ENCODE data around the gene MBP. TPM values are rescaled to one million over a fixed set of nuclear protein-coding genes. Genes with fewer than 3 reads are reported as not detected.
"Not testable (repeated sequence)": the region's sequence is repeated elsewhere in the genome, so short reads cannot be mapped to it uniquely, and the experiment has no call there.

Gene MBP
- total RNA-seq, 2 experiments from 2014 or later, result 38.9 to 40.4 TPM

DNA sequence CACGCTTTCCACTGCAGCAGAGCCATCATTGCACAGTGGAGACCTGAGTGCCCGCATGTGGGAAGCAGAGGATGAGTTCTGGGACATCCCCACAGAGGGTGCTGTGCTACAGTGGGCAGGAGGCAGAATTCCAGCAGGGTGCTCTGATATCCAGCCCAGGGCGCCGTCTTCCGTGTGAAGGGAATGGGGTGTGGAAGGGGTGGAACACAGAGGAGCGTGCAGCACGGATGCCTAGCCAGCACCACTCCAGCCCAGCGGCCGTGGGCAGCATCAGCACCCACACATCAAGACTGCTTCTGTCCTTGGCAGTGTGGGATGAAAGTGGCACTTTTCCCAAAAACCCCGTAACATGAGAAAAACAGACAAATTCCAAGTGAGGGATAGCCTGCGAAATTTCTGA is 175.9 kb downstream of the MBP start:
- Mint-ChIP-seq H3K4me3 (no peak overlapping the region), H3K4me1 (ENCODE audit: low read depth) (peaks cover 3% of the 10 kb centered on the region), H3K9me3 (no peaks in the 10 kb centered on the region), H3K27me3 (no peaks in the 10 kb centered on the region), H3K27ac (no peak overlapping the region), H3K36me3 (peaks cover 49% of the 10 kb centered on the region)
- CTCF ChIA-PET, result no interaction called here
- POLR2A ChIA-PET, result no interaction called here
- DNase-seq, result no peak
- intact Hi-C loops (cut with micrococcal nuclease), result no loop called here

GRCh38 chr18:76955524-76956170 is 176.9 kb downstream of the MBP start:
- DNase-seq, result no peak
- ChIA-PET POLR2A (no interaction called here), CTCF (interaction anchor here (0.8 kb wide), 1 partner anchor 45 kb away, joined by 3 read pairs; no protein-coding TSS in a partner anchor)
- Mint-ChIP-seq H3K9me3 (no peaks in the 10 kb centered on the region), H3K4me3 (no peak overlapping the region), H3K36me3 (peaks cover 47% of the 10 kb centered on the region), H3K4me1 (ENCODE audit: low read depth) (peaks cover 11% of the 10 kb centered on the region), H3K27ac (no peak overlapping the region), H3K27me3 (no peaks in the 10 kb centered on the region)
- intact Hi-C loops (cut with micrococcal nuclease), result no loop called here

DNA sequence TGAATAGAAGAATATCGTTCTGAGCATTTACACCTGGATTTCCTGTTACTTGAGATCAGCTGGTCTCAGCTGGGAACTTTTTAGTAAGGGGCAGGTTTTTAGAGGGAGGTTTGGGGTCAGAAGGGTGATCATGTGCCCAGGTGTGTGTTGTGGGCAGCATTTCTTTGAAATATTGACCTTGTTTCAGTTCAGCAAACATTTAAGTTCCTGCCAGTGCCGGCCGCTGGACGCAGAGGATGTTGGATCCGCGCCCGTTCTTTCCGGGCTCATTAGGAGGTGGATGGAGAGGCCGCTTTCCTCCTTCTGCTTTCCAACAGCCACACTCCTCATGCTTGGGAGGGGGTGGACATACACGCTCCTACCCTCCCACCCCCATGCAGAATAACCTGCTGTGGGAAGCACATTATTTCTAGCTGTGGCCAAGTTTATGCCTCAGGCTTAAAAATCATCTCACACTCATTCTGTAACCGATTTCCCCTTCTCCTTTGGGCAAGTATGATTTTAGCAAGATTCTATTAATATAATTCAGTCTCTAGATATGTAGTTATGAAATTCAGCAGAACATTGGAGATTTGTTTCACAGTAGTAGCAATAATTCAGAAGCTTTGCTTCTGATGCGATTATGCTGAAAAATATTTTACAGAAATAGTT is 178.9 kb downstream of the MBP start:
- POLR2A ChIA-PET, result no interaction called here
- CTCF ChIA-PET, result no interaction called here
- intact Hi-C loops (cut with micrococcal nuclease), result no loop called here
- H3K4me1 Mint-ChIP-seq (ENCODE audit: low read depth), result peaks cover 20% of the 10 kb centered on the region
- H3K27ac Mint-ChIP-seq, result no peak overlapping the region
- peaks cover 44% of the 10 kb centered on the region for H3K36me3 Mint-ChIP-seq
- DNase-seq, result no peak
- no peak overlapping the region for H3K4me3 Mint-ChIP-seq
- H3K27me3 Mint-ChIP-seq, result no peaks in the 10 kb centered on the region
- no peaks in the 10 kb centered on the region for H3K9me3 Mint-ChIP-seq

GRCh38 chr18:76953156-76953555 is 179.4 kb downstream of the MBP start:
- Mint-ChIP-seq H3K4me1 (ENCODE audit: low read depth) (peaks cover 25% of the 10 kb centered on the region), H3K4me3 (no peak overlapping the region), H3K36me3 (peaks cover 49% of the 10 kb centered on the region), H3K27me3 (no peaks in the 10 kb centered on the region), H3K9me3 (no peaks in the 10 kb centered on the region), H3K27ac (no peak overlapping the region)
- no peak for DNase-seq
- intact Hi-C loops (cut with micrococcal nuclease), result no loop called here
- POLR2A ChIA-PET, result no interaction called here
- CTCF ChIA-PET, result no interaction called here

GRCh38 chr18:76952747-76953146 is 179.8 kb downstream of the MBP start:
- Mint-ChIP-seq H3K36me3 (peaks cover 52% of the 10 kb centered on the region), H3K9me3 (no peaks in the 10 kb centered on the region), H3K27ac (no peak overlapping the region), H3K4me3 (no peak overlapping the region), H3K4me1 (ENCODE audit: low read depth) (peaks cover 30% of the 10 kb centered on the region), H3K27me3 (no peaks in the 10 kb centered on the region)
- ChIA-PET POLR2A (no interaction called here), CTCF (no interaction called here)
- no peak for DNase-seq
- intact Hi-C loops (cut with micrococcal nuclease), result no loop called here

DNA sequence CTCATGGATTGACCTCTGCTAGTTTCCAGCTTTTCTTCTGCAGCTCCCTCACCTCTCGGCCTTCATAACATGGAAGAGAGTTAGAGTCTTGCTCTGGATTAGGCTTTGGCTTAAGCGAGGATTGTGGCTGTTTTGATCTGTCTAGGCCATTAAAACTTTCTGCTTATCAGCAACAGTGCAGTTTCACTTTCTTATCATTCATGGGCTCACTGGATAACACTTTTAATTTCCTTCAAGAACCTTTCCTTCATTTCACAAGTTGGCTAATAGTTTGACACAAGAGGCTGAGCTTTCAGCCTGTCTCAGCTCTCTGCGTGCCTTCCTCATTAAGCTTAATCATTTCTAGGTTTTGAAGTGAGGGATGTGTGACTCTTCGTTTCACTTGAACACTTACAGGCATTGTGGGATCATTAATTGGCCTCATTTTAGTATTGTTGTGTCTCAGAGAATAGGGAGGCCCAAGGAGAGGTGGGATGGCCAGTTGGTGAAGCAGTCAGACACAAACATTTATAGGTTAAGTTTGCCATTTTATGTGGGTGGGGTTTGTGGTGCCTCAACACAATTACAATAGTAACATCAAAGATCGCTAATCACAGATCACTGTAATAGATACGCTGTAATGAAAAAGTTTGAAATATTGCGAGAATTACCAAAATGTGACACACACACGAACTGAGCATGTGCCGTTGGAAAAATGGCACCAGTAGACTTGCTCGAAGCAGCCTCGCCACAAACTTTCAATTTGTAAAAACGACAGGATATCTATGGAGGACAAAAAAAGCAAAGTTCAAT is 180.9 kb downstream of the MBP start:
- no peak for DNase-seq
- Mint-ChIP-seq H3K27me3 (no peaks in the 10 kb centered on the region), H3K9me3 (no peaks in the 10 kb centered on the region), H3K36me3 (peaks cover 54% of the 10 kb centered on the region), H3K27ac (peak overlapping the region; percentile 73), H3K4me1 (ENCODE audit: low read depth) (peaks cover 38% of the 10 kb centered on the region), H3K4me3 (no peak overlapping the region)
- ChIA-PET CTCF (interaction anchor here (1.0 to 1.1 kb wide), 2 partner anchors 49 to 148 kb away, joined by 3 to 4 read pairs; no protein-coding TSS in a partner anchor), POLR2A (no interaction called here)
- intact Hi-C loops (cut with micrococcal nuclease), result no loop called here

DNA sequence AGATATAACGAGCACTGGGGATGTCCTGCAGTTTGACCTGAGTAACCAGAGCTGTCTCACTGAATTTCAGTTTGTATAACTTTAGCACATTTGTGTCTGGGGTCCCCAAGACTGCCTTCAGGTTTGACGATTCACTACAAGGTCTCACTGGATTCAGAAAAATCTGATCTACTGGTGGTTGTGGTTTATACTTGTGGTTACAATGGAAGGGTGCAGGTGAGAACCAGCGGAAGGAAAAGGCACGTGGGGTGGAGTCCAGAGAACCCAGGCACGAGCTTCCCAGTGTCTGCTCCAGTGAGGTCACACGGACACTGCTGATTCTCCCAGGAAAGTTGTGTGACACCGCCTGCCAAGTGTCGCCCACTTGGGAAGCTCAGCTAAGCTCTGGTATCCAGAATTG is 184.2 kb downstream of the MBP start:
- ChIA-PET CTCF (interaction anchor here (1.1 kb wide), 1 partner anchor 13 kb away, joined by 3 read pairs; no protein-coding TSS in a partner anchor), POLR2A (no interaction called here)
- Mint-ChIP-seq H3K9me3 (peaks cover 5% of the 10 kb centered on the region), H3K4me3 (no peak overlapping the region), H3K27ac (no peak overlapping the region), H3K36me3 (peaks cover 62% of the 10 kb centered on the region), H3K4me1 (ENCODE audit: low read depth) (peaks cover 40% of the 10 kb centered on the region), H3K27me3 (no peaks in the 10 kb centered on the region)
- intact Hi-C loops (cut with micrococcal nuclease), result no loop called here
- DNase-seq, result no peak

DNA sequence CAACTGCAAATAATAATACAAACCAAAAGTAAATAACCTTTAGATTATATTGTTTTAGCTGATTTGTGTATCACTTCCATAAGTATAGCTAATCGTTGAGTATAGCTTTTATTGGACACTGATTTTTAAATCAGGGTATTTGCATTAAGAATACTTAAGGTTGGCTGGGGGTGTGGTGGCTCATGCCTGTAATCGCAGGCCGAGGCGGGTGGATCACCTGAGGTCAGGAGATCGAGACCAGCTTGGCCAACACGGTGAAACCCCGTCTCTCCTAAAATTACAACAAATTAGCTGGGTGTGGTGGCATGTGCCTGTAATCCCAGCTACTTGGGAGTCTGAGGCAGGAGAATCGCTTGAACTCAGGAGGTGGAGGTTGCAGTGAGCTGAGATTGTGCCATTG is 188.2 kb downstream of the MBP start:
- POLR2A ChIA-PET; DNase-seq; H3K9me3 Mint-ChIP-seq; intact Hi-C loops (cut with micrococcal nuclease); H3K4me3 Mint-ChIP-seq; H3K27ac Mint-ChIP-seq; H3K27me3 Mint-ChIP-seq: not testable (repeated sequence)
- CTCF ChIA-PET, result interaction anchor here (1.0 kb wide), 1 partner anchor 38 kb away, joined by 4 read pairs; no protein-coding TSS in a partner anchor
- H3K36me3 Mint-ChIP-seq, result peaks cover 42% of the 10 kb centered on the region
- peaks cover 22% of the 10 kb centered on the region for H3K4me1 Mint-ChIP-seq (ENCODE audit: low read depth)

DNA sequence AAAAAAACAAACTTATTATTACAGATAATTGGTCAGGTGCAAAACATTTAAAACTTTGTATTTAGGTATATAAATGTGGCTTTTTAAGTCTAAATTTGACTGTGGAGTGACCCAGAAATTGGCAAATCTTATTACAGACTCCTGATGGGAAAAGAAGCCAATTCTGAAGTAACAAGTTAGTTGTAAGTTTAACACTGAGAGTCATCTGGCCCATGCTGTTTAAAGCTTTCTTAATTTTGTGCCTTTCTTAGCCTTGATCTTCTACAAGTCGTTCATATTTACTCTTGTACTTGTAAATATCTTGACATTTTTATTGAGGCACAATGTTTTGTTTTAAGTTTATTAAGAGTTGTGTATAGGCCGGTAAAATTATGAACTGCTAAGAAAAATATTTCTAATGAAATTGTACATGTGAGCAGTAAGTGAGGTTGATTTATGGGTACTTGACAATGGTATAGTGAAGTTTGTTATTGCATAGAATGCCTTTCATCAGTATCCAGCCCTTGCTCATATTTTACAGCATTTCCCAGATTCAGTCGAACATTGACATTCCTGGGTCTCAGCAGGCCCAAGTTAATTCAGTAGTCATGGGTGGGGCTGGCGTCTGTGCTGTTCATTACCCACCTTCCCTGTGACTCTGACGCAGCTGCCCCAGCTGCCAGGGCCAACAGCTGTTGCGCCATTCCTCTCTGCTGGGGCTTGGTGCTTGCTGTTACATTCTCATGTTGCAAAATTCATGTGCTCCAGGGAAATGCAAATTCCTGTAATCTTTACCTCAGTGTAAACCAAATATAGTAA is 188.8 kb downstream of the MBP start:
- intact Hi-C loops (cut with micrococcal nuclease), result no loop called here
- Mint-ChIP-seq H3K4me1 (ENCODE audit: low read depth) (peaks cover 20% of the 10 kb centered on the region), H3K27ac (no peak overlapping the region), H3K9me3 (peaks cover 5% of the 10 kb centered on the region), H3K27me3 (no peaks in the 10 kb centered on the region), H3K36me3 (peaks cover 43% of the 10 kb centered on the region), H3K4me3 (no peak overlapping the region)
- POLR2A ChIA-PET, result no interaction called here
- no peak for DNase-seq
- CTCF ChIA-PET, result no interaction called here

DNA sequence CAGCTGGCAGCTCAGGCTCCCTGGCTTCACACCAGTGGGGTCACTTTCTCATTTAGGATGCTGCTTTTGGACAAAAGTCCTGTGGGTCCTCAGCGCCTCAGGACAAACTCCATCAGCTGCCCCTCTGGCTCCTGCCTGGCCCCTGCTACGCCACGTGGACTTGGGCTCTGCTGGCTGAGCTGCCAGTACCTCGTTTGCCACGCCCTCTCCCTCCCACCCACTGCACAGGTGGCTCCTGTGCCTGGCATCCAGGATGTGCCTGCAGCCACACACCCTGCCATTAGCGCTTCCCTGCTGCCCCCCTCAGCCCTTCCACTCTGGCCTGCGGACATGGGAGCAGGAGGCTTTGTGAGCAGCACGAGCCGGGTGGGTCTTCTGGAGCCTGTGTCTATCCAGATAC is 191.3 kb downstream of the MBP start:
- Mint-ChIP-seq H3K9me3 (peaks cover 5% of the 10 kb centered on the region), H3K27me3 (no peaks in the 10 kb centered on the region), H3K36me3 (peaks cover 29% of the 10 kb centered on the region), H3K4me1 (ENCODE audit: low read depth) (peaks cover 2% of the 10 kb centered on the region), H3K4me3 (no peak overlapping the region), H3K27ac (no peak overlapping the region)
- intact Hi-C loops (cut with micrococcal nuclease), result no loop called here
- ChIA-PET CTCF (no interaction called here), POLR2A (no interaction called here)
- DNase-seq, result no peak

GRCh38 chr18:76938619-76939018 is 194.0 kb downstream of the MBP start:
- DNase-seq, result no peak
- no peaks in the 10 kb centered on the region for H3K4me1 Mint-ChIP-seq (ENCODE audit: low read depth)
- intact Hi-C loops (cut with micrococcal nuclease), result no loop called here
- H3K27ac Mint-ChIP-seq, result no peak overlapping the region
- CTCF ChIA-PET, result no interaction called here
- H3K27me3 Mint-ChIP-seq, result no peaks in the 10 kb centered on the region
- peaks cover 16% of the 10 kb centered on the region for H3K36me3 Mint-ChIP-seq
- POLR2A ChIA-PET, result no interaction called here
- no peaks in the 10 kb centered on the region for H3K9me3 Mint-ChIP-seq
- no peak overlapping the region for H3K4me3 Mint-ChIP-seq

DNA sequence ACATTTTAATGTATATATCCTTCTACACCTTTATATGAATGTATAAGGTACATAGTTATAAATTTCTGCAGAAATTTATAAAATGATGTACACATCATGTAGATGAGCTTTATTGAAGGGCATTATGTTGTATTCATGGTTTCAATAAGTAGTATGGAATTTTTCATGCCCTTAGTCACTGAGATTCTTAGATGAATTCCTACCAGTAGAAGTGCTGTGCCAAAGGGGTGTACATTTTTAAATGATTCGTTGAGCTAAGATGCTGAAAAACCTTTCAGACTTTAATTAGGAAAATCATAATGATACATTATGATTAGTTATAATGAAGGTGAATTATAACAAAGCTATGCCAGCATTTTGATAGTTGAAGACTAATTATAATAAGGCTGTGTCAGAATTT is 195.0 kb downstream of the MBP start:
- H3K4me3 Mint-ChIP-seq, result no peak overlapping the region
- no peaks in the 10 kb centered on the region for H3K27me3 Mint-ChIP-seq
- no peak overlapping the region for H3K27ac Mint-ChIP-seq
- H3K9me3 Mint-ChIP-seq, result no peaks in the 10 kb centered on the region
- peaks cover 19% of the 10 kb centered on the region for H3K36me3 Mint-ChIP-seq
- no peak for DNase-seq
- H3K4me1 Mint-ChIP-seq (ENCODE audit: low read depth), result no peaks in the 10 kb centered on the region
- ChIA-PET POLR2A (no interaction called here), CTCF (interaction anchor here (0.7 kb wide), 1 partner anchor 1373 kb away, joined by 3 read pairs; no protein-coding TSS in a partner anchor)
- intact Hi-C loops (cut with micrococcal nuclease), result no loop called here

Measured in activated CD4-positive, alpha-beta memory T cell treated with anti-CD3 and anti-CD28 coated beads for 36 hours (primary cell).